T-helper 17 cell (primary cell): ENCODE results near the gene CDK11B. TPM values are rescaled to one million over a fixed set of nuclear protein-coding genes. Genes with fewer than 3 reads are reported as not detected.
A peak's percentile ranks its signal among the peaks of the same experiment; 100 is the strongest.
"Not testable (repeated sequence)": the region's sequence is repeated elsewhere in the genome, so short reads cannot be mapped to it uniquely, and the experiment has no call there.

Experiments
- ATAC-seq: fragments of 150-1000 bp; cut with Tn5 transposase; 2 replicates; pipeline ENCODE4 v1.10.0; 2021; ENCODE audit warnings: mild to moderate bottlenecking, moderate library complexity
- DNase-seq, 3 donors: peaks; one replicate each; pipeline versions ENCODE4 v3.0.0 to v3.0.0-alpha.2; 2020 to 2021
- H3K9me3 ChIP-seq: one replicate; pipeline ENCODE4 v1.7.0; 2013; ENCODE audit warnings: low read length, mild to moderate bottlenecking; ENCODE audit not compliant: control insufficient read depth, poor library complexity, severe bottlenecking
- H3K27ac Mint-ChIP-seq: one replicate; pipeline ENCODE4 v1.8.0; 2022; ENCODE audit warnings: mild to moderate bottlenecking, moderate library complexity, mixed read lengths
- H3K27me3 Mint-ChIP-seq: one replicate; pipeline ENCODE4 v1.8.0; 2022; ENCODE audit warnings: mixed read lengths
- H3K36me3 Mint-ChIP-seq: one replicate; pipeline ENCODE4 v1.8.0; 2022; ENCODE audit warnings: low read depth, mixed read lengths
- H3K4me1 Mint-ChIP-seq: one replicate; pipeline ENCODE4 v1.8.0; 2022; ENCODE audit warnings: mild to moderate bottlenecking, mixed read lengths
- H3K4me3 Mint-ChIP-seq: one replicate; pipeline ENCODE4 v1.8.0; 2022; ENCODE audit warnings: mild to moderate bottlenecking, moderate library complexity, mixed read lengths
- total RNA-seq, 4 donors: library from RNA in 2 of 4; stranded (reverse) in 2 of 4; gene quantifications; one replicate each; pipeline ENCODE4 v1.2.3 and lab custom pipeline; 2022 to 2026

Gene CDK11B
- 10 to 100 TPM; 43.9 to 49.8 TPM for total RNA-seq
- total RNA-seq (lab: John Stamatoyannopoulos, UW) = 48.0 to 82.5 reads per million in 2 donors

- Mint-ChIP-seq H3K4me3 (peak within 1 kb of the TSS; percentile 95), H3K27ac (peak within 1 kb of the TSS; percentile 97)
- H3K36me3 Mint-ChIP-seq, H3K4me1 Mint-ChIP-seq, H3K9me3 ChIP-seq, H3K27me3 Mint-ChIP-seq: not testable (repeated sequence)
- peak; percentile 88 to 95 (median 93) for DNase-seq
- ATAC-seq = peak; percentile 93
Measured at GRCh38 chr1:1658583-1659549, at the start of gene CDK11B. Gene CDK11B (minus strand): TSS chr1:1659004. CDS start chr1:1657485, 1,519 bp downstream.

DNA sequence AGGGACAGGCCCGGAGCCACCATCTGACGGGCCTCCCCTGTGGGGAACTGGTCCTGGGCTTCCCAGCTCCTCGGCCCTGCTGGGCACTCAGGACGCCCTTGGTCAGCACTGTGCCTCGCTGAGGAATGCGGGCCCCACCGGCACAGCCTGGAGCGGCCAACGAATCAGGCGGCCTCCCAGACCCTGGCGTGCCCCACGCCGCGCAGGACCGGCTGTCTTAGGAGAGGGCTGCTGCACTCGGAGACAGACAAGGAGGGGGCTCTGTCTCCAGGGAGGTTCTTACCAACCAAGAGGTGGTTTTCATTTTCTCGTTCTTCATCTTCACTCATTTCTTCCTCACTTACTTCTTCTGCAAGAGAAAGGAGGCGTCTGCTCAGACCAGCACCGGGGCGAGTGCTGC is 49.1 kb upstream of the CDK11B start:
- not testable (repeated sequence) for H3K27ac Mint-ChIP-seq, H3K36me3 Mint-ChIP-seq, H3K4me1 Mint-ChIP-seq, ATAC-seq, H3K27me3 Mint-ChIP-seq, DNase-seq, H3K9me3 ChIP-seq, H3K4me3 Mint-ChIP-seq

- not testable (repeated sequence) for H3K27me3 Mint-ChIP-seq, H3K9me3 ChIP-seq, ATAC-seq, H3K4me1 Mint-ChIP-seq, H3K36me3 Mint-ChIP-seq, DNase-seq, H3K4me3 Mint-ChIP-seq, H3K27ac Mint-ChIP-seq
Measured at GRCh38 chr1:1707241-1707640, 48.4 kb upstream of the CDK11B start.

- not testable (repeated sequence) for DNase-seq, H3K27ac Mint-ChIP-seq, H3K9me3 ChIP-seq, H3K4me3 Mint-ChIP-seq, H3K27me3 Mint-ChIP-seq, H3K4me1 Mint-ChIP-seq, ATAC-seq, H3K36me3 Mint-ChIP-seq
Measured at GRCh38 chr1:1705623-1706022, 46.8 kb upstream of the CDK11B start.

DNA sequence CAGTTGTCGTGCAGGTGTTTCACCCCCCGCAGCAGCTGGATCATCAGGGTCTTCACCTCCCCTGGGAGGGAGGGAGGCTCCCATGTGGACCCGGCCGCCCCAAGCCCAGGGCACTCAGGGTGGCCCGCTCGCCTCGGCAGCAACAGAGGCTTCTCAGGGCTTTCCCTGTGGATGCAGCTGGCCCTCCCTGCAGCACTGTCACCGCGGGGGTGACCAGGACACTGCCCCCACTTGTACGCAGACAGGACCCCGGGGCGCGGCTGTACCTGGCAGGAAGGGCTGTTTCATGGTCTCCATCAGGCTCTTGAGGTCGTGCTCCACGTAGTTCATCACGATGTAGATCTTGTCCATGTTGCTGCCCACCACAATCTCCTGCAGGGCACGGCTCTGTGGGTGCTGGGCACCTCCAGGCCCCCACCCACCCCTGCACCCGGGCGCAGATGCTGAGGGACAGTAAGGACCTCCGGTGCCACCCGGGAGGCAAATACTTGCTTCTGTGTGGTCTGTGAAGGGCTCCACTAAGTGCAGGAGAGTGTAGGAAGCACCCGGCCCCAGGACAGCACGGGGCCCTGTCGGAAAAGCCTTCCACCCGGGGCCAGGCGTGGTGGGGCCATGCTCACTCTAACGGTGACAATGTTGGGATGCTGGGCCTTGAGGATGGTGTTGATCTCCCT is 45.6 kb upstream of the CDK11B start:
- not testable (repeated sequence) for DNase-seq, H3K36me3 Mint-ChIP-seq, ATAC-seq

GRCh38 chr1:1703796-1704195 is 45.0 kb upstream of the CDK11B start:
- ATAC-seq (no peak), DNase-seq (no peak)
- no peaks in the 10 kb centered on the region for H3K4me1 Mint-ChIP-seq
- H3K36me3 Mint-ChIP-seq = no peaks in the 10 kb centered on the region
- no peaks in the 10 kb centered on the region for H3K9me3 ChIP-seq
- H3K4me3 Mint-ChIP-seq = no peak overlapping the region
- no peak overlapping the region for H3K27ac Mint-ChIP-seq
- no peaks in the 10 kb centered on the region for H3K27me3 Mint-ChIP-seq

More for the DNA sequence above, 45.6 kb upstream of the CDK11B start:
- not testable (repeated sequence) for H3K27ac Mint-ChIP-seq, H3K4me3 Mint-ChIP-seq, H3K27me3 Mint-ChIP-seq, H3K4me1 Mint-ChIP-seq, H3K9me3 ChIP-seq

DNA sequence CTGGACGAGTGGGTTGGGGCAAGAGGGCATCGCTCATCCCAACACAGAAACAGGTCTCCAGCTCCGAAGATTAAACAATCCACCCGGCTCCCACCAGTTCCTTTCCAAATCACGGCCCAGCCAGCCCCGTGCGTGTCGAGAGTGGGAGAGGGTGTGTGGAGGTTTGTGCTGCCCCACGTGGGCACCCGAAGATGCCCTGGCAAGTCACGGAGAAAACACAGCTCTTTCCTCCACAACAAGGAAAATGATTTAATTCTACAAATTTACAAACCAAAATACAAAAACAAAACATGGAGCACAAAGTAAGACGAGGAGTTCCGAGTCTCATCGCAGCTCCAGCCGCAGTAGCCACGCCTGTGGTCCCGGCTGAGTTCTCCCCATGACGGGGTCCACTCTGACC is 43.7 kb upstream of the CDK11B start:
- not testable (repeated sequence) for H3K27me3 Mint-ChIP-seq, H3K27ac Mint-ChIP-seq, H3K4me1 Mint-ChIP-seq, ATAC-seq, H3K4me3 Mint-ChIP-seq, H3K9me3 ChIP-seq, H3K36me3 Mint-ChIP-seq, DNase-seq

DNA sequence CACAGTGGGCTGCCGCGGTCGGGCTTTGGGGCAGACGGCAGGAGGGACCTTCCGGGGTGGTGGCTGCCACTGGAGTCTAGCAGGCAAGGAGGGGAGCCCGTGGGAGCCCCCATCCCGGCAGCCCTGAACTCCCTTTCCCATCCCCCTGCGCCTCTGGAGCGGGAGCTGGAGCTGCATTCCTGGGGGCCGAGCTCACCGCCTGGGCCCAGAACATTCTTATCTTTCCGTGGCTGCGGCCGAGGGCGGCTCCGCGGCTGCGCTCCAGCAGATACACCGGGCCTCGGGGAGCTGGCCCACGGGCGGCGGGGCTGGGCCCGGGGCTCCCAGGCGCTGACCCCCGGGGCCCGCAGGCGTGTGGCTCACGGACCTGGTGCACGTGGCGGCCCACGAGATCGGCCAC is 41.8 kb upstream of the CDK11B start:
- H3K27ac Mint-ChIP-seq, H3K36me3 Mint-ChIP-seq, DNase-seq, ATAC-seq, H3K4me3 Mint-ChIP-seq, H3K9me3 ChIP-seq, H3K27me3 Mint-ChIP-seq, H3K4me1 Mint-ChIP-seq: not testable (repeated sequence)

- ATAC-seq = peak; percentile 22
- H3K4me3 Mint-ChIP-seq, H3K36me3 Mint-ChIP-seq, H3K9me3 ChIP-seq, DNase-seq, H3K27ac Mint-ChIP-seq, H3K27me3 Mint-ChIP-seq, H3K4me1 Mint-ChIP-seq: not testable (repeated sequence)
Measured at GRCh38 chr1:1700067-1700466, 41.3 kb upstream of the CDK11B start.

DNA sequence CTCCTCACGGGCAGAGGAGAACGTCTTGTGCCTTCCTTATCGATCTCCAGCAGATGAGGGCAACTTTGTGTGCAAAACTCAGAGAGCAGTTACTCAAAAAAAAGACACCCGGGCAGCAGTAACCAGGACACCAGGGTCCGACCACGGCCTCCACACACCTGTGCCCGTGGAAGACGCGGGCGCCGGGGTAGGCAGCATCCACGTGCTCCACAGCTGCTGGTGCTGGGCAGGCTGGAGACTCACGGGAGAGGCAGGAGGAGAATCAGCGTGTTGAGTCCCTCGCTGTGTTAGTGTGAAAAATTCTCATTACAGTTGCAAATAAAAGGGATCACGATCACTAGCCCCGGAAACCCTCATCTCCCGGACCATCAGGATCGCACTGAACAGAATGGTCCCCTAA is 40.3 kb upstream of the CDK11B start:
- not testable (repeated sequence) for DNase-seq, H3K9me3 ChIP-seq, H3K36me3 Mint-ChIP-seq, H3K27me3 Mint-ChIP-seq, H3K4me3 Mint-ChIP-seq, H3K27ac Mint-ChIP-seq, H3K4me1 Mint-ChIP-seq, ATAC-seq

GRCh38 chr1:1697358-1698183 is 38.8 kb upstream of the CDK11B start:
- H3K4me3 Mint-ChIP-seq, H3K4me1 Mint-ChIP-seq, H3K36me3 Mint-ChIP-seq, H3K27me3 Mint-ChIP-seq, H3K27ac Mint-ChIP-seq, ATAC-seq, DNase-seq, H3K9me3 ChIP-seq: not testable (repeated sequence)

DNA sequence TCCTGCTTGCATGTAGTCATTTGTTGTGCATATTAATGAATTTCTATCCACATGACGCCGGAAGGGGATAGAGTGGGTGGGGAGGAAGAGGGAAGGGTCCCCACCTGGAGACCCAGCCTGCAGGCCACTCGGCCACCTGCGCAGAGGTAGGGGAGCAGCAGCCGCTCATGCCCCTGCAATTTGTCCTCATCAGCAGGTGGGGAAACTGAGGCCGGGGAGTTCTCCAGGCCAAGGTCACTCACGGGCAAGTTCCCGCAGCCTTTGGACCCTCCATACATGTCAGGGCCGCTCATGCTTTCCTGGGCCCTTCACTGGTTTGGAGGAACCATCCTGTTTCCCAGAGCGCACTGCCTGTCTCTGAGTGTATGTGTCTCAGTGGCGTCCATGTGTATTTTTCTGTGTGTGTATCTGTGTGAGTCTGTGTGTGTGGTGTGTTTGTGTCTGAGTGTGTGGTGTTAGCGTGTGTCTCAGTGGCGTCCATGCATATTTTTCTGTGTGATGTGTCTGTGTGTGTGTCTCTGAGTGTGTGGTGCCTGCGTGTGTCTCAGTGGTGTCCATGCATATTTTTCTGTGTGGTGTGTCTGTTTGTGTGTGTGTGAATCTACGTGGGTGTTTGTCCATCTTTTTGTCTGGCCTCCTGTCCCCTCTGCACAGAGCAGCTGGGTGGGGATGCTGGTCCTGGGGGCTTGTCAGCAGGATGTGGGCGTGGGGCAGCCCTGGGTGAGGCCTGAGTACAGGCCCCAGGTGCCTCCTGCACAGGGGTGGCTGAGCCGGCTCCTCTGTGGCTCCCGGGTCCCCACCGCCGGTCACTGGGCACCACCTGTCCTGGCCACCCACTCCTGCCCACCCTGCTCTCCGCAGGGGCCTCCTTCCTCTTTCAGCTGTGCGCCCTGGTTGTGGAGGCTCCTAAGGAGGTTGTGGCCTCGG is 37.9 kb upstream of the CDK11B start:
- H3K27me3 Mint-ChIP-seq, H3K9me3 ChIP-seq, H3K4me1 Mint-ChIP-seq, H3K36me3 Mint-ChIP-seq, DNase-seq, ATAC-seq: not testable (repeated sequence)
- peak overlapping the region; percentile 39 for H3K4me3 Mint-ChIP-seq
- H3K27ac Mint-ChIP-seq = peak overlapping the region; percentile 24
